ENCODE results near the gene PACS1.

Gene PACS1

DNA sequence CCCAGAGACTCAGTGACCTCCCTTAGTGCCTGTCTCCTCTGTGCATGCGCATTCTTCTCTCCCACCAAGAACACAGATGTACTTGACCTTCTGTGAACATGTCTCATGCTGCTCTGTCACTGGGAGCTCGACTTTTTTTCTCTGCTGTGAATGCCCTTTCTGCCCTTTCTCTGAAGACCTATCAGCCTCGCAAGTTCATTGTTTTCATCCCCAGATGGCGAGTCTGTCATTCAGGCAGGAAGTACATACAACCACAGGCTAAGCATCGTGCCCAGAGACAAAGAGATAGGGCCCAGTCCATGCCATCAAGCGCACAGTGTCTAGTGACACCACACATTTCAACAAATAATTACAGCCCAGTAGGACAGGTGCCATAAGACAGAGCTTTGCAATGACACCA, 148.0 kb downstream of the PACS1 start:
- DNase-seq (ENCODE audit: low read depth, low spot score), result no peak
- H3K27ac ChIP-seq, result no peak overlapping the region

DNA sequence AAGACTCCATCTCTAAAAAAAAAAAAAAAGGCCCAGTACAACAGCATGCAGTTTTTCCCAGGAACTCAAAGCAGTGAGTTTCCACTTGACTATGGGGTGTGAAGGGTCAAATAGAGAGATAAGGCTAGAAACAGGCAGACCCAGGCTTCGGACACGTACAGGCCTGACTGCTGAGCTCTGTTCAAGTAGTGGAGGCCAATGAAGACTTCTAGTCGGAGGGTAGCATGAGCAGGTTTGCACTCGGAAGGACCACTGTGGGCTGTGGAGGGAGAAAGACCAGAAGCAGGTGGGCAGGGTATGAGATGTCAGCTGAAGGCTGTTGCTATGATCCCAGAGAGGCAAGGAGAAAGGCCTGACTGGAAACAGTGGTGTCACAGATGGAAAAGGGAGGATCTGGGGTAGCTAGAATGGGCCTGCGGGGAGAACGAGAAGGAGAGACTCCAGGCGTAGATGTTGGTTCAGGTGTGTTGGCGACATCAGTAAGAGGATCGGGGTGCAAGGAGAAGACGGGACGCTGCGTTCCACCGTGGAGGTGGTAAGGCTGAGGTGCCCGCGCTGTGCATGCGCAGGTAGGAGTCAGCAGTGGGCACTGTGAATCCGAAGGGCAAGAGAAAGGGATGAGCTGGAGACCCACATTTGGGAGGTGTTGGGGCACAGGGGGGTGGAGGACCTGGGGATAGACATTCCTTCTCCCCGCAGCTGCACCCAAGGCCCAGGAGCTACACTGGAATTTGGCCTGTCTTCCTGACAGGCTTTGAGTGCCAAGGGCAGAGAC, 149.0 kb downstream of the PACS1 start:
- DNase-seq (ENCODE audit: low read depth, low spot score), result no peak
- H3K27ac ChIP-seq, result no peak overlapping the region

DNA sequence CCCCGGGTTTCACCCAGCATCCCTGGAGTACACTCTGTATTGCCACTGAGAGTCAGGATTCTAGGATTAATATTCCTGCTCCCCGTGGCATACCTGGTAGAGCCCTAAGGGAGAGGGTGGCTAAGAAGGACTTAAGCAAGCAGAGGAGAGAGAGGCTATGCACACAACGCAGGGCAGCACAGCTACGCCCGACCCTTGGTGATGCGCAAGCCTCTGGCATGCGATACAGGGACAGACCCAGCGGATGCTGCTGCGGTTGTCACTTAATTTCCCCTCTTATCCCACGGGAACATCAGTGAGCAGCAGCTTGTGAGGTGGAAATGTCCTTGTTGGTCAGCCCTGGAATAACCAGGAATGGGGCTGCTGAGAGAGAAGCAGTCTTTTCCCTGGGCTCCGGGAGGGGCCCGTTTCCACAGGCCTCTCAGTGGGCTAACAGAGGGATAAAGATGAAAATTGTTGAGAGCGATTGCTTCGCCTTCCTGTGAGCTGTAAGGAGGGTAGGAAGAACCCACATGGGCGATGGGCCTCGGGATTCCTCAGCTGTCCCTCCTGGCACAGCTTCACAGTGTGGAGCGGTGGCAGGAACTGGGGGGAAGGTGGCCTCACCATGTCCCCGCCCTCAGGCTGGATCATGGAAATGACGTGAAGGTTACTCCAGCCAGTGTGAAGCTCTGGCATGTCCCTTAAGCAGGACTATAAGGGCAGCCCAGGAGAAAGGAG, 149.9 kb downstream of the PACS1 start:
- no peak overlapping the region for H3K27ac ChIP-seq
- DNase-seq (ENCODE audit: low read depth, low spot score), result no peak

DNA sequence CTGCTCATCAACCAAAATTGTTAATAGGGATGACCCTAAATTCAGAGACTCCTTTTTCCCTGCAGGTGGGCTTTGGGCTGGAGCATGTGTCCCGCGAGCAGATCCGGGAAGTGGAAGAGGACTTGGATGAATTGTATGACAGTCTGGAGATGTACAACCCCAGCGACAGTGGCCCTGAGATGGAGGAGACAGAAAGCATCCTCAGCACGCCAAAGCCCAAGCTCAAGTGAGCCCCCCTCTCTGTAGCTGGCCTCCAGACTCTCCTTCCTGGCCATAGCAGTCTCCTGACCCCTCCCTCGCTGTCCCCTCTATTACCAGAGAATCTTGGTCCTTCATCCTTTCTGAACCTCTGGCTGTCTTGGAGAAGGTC, 150.5 kb downstream of the PACS1 start:
- H3K27ac ChIP-seq, result no peak overlapping the region
- DNase-seq (ENCODE audit: low read depth, low spot score), result no peak

DNA sequence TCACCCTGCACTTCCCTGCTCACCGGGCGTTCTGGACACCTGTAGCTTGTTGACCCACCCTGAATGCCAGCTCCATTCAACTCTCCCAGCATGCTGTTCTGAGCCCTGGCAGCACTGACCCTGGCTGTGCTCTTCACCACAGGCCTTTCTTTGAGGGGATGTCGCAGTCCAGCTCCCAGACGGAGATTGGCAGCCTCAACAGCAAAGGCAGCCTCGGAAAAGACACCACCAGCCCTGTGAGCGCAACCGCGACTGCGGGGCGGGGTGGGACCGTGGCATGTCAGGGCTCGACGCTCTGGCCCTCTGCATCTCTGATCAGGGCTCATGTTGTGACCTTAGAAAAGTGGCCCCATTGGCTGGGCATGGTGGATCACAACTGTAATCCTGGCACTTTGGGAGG, 150.9 kb downstream of the PACS1 start:
- no peak overlapping the region for H3K27ac ChIP-seq
- no peak for DNase-seq (ENCODE audit: low read depth, low spot score)

DNA sequence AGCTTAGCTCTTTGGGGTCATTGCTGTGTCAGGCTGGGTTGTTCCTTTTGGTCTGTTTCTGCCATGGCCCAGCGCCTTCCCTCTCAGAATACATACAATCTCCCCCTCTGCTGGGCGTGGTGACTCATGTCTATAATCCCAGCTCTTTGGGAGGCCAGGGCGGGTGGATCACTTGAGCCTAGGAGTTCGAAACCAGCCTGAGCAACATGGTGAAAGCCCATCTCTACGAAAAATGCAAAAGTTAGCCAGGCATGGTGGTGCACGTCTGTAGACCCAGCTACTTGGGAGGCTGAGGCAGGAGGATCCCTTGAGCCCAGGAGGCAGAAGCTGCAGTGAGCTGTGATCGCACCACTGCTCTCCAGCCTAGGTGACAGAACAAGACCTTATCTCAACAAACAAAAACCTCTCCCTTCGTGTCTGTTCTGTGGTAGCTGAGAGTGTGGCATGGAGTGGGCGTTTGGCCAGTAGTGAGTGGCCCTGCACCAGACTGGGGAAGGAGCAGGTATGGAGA, 151.7 kb downstream of the PACS1 start:
- no peak overlapping the region for H3K27ac ChIP-seq
- no peak for DNase-seq (ENCODE audit: low read depth, low spot score)

DNA sequence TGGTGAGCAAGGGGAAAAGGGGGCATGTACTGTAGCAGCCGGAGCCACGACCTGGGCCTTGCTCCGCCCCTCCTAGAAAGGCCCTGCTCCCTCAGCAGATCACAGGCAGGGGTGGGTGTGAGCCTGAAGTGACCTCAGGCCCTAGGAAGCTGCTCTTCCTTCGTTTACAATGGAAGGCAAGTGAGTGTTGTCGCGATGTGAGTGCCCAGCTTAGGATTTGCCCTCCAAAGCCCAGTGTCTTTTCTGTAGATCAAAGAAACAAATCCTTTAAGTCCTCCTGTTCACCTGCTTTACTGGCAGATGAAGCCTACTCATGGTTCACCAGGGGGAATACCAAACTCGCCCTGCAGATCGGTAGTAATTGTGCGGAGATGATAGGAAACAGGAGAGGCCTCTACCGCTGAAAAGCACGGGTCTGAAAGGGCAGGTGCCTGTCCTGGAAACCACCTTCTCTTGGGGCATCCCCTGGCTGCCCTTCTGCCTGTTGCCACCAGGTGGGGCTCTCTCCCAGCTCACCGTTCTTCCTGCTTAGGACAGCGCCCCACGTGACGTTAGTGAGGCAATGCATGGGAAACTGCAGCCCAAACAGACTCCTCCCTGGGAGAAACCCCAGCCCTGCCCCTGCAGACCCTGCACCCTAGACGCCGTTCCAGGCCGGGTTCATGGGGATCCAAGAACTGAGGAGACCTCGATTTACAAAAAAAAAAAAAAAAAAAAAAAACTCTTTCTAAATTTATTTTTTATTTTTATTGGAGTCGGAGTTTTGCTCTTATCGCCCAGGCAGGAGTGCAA, 152.5 kb downstream of the PACS1 start:
- peak; percentile 61 for DNase-seq (ENCODE audit: low read depth, low spot score)
- no peak overlapping the region for H3K27ac ChIP-seq

DNA sequence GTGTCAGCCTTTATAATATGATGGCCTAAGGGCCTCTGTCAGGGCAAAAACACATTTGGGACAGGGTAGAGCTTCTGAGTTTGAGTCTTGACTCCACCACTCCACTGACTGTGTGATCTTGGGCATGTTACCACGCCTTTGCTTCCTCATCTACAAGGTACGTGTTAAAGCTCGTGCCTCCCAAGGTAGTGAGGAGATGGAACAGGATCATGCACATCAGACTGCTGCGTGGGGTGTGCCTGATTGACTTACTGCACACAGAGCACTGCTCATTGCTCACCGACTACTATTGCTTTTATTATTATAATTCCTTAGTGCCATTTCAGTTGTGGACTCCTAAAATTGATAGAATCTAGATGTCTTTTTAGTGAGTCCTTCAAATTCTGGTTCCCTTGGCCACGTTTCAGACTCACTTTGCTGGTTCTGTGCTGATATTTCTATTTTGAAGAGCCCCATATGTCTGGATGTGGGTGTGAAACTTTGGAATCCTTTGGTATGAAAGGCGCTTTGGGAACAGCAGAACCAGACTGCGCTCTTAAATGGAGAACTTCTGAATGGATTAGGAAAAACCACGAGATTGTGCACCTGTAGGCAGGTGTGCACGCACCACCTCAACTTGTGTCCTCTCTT, 154.3 kb downstream of the PACS1 start:
- no peak for DNase-seq (ENCODE audit: low read depth, low spot score)
- H3K27ac ChIP-seq, result no peak overlapping the region

DNA sequence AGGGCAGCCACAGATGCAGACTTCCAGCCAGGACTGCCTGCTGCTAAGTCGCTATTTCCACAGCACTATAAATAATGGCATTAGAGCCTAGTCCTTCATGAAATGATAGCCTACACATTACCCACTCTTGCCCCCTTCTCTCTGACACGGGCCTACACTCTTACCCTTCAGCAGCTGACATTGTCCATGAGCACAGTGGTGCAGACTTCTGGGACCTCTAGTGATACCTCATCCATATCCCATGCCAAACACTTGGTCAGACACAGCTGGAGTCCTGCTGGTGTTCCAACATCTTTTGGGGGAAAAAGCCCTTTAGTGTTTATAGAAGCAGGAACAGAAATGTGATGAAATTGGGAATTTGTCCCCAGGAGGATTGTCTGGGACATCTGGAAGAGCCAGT, 155.0 kb downstream of the PACS1 start:
- H3K27ac ChIP-seq, result no peak overlapping the region
- DNase-seq (ENCODE audit: low read depth, low spot score), result no peak

DNA sequence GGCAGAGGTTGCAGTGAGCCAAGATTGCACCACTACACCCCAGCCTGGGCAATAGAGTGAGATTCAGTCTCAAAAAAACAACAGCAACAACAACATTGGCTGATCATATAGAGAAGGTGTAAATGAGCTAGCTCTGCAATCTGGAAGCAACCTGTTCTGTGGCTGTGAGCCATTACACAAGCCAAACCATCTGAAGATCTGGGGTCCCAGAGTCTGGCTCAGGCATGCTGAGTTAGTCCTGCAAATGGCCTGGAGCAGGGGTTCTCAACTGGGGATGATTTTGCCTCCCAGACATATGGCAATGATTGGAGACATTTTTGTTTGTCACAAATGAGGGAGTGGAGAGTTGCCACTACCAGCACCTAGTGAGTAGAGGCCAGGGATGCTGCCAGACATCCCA, 156.0 kb downstream of the PACS1 start:
- DNase-seq (ENCODE audit: low read depth, low spot score), result no peak
- H3K27ac ChIP-seq, result no peak overlapping the region

DNA sequence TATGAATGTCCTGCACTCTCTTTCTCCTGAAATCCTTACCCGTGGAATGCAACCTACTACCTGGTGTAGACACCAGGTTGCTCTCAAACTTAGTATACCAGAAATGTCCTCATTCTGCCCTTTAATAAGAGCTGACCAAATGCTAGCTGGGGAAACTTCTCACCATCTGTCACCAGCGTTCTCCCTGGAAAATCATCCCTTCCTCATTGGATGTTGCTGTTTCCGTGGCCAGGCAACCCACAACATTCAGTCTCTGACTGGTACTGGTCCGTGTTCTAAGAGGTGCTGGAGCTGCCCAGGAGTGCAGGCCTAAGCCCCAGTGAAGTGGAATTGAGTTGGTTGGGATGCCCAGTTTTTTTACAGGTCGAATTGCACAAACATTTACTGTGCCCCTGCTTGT, 157.6 kb downstream of the PACS1 start:
- H3K27ac ChIP-seq, result no peak overlapping the region
- DNase-seq (ENCODE audit: low read depth, low spot score), result no peak

DNA sequence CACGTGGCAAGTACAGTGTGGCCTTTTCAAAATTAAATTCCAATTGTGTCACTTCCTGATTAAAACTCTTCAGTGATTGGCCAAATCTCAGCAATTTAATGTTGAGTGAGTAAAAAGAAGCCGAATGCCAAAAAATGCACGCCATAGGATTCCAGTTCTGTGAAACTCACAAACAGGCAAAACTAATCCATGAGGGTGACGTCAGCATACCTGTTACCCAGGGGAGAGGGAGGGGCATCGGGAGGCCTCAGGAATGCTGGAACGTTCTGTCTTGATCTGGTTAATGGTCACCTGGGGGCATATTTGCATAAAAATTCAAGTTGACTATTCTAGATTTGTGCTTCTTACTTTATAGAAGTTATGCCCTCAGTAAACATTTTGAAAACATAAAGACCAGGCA, 158.4 kb downstream of the PACS1 start:
- no peak overlapping the region for H3K27ac ChIP-seq
- no peak for DNase-seq (ENCODE audit: low read depth, low spot score)

DNA sequence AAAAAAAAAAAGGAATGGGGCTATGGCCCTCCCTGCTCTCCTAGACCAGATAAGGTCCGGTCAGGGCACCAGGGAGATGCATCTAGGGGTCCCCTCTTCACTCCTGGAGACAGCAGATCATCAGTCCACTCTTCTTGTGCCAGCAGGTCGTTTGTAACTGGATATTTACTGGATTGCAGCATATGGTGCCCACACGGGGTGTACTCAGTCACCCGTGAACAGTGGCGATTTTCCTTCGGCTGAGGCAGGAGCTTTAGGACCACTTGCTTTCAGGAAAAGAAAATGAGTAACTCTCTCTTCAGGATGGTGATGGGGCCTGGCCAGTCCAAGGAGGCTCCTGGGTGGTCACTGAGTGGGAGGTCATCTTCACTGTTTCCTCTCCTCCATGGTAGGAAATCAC, 160.1 kb downstream of the PACS1 start:
- no peak for DNase-seq (ENCODE audit: low read depth, low spot score)
- no peak overlapping the region for H3K27ac ChIP-seq

DNA sequence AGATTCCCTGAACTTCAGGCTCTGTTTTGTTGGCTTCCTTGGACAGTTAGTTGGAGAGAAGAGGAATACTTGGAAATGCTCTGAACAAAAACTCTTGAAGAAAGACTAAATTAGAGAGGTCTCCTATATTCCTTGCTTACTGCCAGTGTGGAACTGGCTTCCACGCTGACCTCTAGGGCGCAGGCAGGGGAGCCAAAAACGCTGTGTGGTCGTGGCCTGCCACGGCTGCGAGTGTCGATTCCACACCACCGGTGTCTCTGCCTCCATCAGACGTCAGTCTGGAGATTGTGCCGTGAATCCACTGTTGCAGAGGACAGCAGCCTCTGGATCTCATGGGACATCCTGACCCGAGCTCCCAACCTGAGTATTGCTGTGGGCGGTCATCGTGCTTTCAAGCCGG, 160.9 kb downstream of the PACS1 start:
- no peak overlapping the region for H3K27ac ChIP-seq
- DNase-seq (ENCODE audit: low read depth, low spot score), result no peak

DNA sequence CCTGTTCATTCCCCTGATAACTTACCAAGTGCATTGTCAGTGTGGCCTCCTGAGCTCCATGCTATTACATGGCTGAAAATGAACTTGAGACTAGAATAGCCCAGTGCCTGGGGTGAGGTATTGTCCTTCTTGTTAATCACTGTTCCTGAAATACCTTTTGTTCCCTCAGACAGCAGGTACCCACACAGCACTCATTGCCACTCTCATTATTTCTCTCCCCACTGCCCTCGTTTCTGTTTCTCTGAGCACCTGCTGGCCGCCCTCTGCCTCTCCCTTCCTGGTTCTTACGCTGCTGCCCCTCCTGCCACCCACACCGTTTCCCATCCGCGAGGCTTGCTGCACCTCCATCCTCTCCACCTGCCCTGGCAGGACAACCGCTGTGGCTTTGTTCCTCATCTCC, 161.5 kb downstream of the PACS1 start:
- no peak for DNase-seq (ENCODE audit: low read depth, low spot score)
- H3K27ac ChIP-seq, result no peak overlapping the region

DNA sequence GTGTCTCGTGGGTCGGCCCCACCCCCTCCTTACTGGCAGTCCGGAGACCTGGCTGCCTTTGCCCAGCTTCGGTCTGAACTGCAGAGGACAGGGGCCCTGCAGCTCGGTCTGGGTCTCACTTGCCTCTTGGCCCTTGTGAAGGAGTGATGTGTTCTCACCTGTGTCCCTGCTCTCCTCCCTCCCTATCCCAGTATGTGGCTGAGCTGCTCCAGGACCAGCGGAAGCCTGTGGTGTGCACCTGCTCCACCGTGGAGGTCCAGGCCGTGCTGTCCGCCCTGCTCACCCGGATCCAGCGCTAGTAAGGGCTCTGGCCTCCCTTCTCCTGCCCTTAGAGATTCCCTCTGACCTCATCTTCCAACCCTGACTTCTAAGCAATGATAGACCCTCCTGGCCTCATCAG, 162.7 kb downstream of the PACS1 start:
- no peak for DNase-seq (ENCODE audit: low read depth, low spot score)
- no peak overlapping the region for H3K27ac ChIP-seq

DNA sequence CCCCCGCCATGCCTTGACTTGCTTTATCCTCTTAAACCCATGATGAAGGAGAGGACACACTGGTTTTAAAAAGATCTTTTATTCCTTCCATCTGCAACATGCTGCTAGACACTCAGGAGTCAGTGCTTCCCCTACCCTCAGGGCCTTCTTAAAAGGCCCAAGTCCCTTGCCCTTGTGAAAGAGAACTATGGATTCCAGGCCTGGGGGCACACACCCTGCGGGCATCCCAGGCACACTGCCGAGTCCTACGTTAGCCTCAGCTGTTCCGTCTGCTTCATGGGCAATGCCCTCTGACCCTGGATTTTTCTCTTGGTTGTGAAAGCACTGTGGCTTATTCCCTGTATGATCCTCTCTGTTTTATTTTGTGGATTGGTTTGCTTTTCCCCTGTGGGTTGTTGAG, 163.2 kb downstream of the PACS1 start:
- no peak for DNase-seq (ENCODE audit: low read depth, low spot score)

DNA sequence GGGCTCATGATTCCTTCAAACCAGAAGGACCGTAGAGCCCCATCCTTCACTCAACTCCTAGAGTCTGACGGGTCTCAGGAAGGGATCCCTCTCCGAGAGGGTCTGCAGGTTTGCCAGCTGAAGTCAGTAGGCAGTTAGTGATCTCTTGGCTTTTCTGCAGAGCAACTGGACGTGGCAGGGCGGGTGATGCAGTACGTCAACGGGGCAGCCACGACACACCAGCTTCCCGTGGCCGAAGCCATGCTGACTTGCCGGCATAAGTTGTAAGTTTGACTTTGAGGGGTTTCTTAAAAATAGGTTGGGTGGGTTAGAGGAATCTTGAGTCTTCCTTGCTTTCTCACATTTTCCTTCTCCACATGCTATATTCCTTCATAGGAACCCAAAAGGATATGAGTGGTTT, 165.1 kb downstream of the PACS1 start:
- DNase-seq (ENCODE audit: low read depth, low spot score), result no peak
- H3K27ac ChIP-seq, result no peak overlapping the region

More for the DNA sequence above, 163.2 kb downstream of the PACS1 start:
- no peak overlapping the region for H3K27ac ChIP-seq

DNA sequence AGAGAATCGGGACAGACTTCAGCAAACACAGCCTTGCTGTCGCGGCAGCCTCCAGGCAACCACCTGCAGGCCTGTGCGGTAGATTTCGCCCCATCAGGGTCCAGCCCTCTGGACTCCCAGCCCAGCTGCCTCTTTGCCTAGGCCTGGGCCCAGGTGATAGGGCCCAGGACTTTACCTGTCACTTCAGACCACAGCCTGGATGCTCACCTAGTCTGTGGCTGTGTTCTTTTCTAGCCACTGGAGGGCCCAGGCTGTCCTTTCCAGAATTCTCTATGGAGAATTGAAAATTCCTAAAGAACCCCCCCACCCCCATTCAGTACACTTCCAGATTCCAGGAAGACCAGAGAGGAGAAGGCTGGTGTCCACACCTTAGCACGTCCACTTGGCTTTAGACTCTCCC, 167.8 kb downstream of the PACS1 start:
- no peak overlapping the region for H3K27ac ChIP-seq
- DNase-seq (ENCODE audit: low read depth, low spot score), result no peak

DNA sequence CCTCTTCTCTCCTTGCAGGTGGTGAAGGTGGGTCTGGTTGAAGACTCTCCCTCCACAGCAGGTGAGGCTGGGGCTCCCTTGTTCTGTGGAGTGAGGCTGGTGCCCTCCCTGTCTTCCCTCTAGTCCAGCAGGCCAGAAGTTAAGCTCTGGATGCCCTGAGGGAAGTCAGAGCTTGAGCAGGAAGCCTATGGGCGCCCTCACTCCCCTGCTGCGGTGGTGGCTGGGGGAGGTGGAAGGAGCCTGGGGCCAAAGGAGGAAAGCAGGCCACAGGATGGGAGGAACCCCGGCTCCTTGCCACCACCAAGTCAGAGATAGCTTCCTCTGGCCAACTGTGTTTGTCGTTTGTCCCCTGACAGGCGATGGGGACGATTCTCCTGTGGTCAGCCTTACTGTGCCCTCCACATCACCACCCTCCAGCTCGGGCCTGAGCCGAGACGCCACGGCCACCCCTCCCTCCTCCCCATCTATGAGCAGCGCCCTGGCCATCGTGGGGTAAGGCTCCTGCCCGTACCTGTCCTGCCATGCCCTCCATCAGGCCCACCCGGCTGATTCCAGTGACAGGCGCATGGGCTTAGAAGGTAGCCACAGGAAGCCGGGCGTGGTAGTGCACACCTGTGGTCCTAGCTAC, 168.8 kb downstream of the PACS1 start:
- no peak for DNase-seq (ENCODE audit: low read depth, low spot score)
- H3K27ac ChIP-seq, result no peak overlapping the region
